COLO668 (cell line): ENCODE data around the gene PCDH15.

ENCODE experiments used
- DNase-seq: peaks from one replicate; lab custom pipeline; 2025; ENCODE audit not compliant: unreplicated experiment; lab: John Stamatoyannopoulos, UW

The PCDH15 gene

DNA sequence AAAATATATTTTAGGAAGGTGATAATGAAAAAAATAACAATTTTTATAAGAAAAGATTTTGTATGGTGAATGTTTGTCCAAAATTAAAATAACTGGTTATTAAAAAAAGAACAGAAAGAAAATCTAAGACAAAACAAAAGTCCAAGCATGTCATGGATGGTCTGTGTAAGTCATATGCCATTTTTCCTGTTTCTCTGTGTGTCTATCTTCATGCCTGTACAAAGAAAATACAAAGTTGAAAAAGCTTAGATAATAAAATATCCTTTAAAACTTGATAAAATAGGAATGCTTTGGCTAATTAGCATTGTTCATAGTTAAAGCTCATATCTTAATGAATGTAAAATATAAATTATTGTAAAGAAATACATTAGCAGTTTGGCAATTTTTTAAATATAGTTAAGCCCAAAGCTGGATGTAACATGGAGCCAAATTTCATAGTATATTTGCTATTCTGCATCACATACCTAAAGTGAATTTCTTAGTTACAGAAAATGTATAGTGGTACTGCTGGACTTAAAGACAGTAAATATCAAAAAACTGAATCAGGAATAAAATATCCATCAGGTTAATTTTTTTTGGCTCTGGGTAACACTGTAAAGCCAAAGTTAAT lies 661.1 kb downstream of the PCDH15 start:
- DNase-seq = no peak

DNA sequence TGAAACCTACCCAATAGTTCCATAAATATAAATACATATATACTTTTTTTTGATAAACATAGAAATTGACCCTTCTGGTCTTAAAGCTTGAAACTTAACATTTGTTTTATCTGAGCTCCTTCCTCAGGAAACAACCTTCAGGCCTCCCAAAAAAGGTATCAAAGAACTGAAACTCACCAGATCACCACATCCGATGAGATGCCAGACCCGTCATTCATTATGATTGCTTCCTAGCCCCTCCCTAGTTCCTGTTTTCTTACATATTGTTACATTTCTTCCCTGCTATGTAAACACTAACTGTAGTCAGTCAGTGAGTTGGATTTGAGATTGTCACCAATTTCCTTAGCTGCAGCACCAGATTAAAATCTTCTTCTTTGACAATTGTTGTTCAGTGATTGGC lies 663.6 kb downstream of the PCDH15 start:
- no peak for DNase-seq

DNA sequence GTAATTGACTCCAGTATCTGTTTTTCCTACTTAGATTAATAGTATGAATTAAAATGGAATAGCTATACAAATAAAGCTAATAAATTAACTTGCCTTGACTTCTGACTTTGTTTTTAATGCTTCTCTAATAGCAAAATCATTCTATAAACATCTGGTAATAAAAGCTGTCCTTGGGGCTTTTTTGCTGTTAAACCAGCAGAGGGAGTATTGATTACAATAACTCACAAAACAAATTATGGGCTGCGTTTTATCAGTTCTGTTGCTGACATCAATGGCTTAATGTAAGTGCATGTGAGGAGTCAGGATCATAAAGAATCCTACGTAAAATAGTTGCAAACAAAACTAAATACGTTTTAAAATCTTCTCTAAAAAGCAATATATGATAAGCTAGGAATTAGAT lies 667.8 kb downstream of the PCDH15 start:
- no peak for DNase-seq

DNA sequence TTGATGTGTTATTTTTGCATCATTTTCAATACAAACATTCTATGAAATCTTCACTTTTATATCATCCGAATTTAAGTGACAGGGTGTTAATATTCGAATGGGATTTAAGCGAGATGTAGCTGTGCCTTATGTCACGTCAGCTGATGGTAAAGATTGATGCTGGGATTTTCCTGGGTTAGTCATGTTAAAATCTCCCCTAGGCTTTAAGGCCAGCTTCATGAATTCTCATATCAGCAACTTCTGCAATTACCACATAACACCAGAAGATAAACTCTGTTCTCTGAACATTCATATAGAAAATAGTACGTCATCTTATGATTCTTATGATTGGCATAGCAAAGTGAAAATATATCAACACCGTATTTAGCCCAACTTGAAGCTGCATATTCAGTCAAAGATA lies 669.2 kb downstream of the PCDH15 start:
- DNase-seq = no peak

DNA sequence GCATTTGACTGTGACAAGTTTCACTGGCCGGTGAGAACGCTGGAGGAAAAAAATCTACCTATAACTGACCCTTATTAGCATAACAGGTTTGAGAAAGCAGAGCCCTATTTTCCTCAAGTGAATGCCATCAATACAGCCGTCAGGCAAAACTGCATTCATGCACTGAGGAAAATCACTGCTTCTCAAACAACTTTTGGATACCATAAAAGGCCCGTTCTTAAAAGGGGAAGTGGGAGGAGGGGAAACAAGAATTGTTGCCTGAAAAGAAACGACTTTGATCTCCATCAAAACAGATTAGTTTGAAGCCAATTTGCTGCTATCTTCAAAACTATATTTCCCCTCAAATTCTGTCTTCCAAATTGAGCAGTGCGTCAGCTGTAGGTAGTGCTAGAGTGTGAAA lies 670.6 kb downstream of the PCDH15 start:
- DNase-seq = no peak

DNA sequence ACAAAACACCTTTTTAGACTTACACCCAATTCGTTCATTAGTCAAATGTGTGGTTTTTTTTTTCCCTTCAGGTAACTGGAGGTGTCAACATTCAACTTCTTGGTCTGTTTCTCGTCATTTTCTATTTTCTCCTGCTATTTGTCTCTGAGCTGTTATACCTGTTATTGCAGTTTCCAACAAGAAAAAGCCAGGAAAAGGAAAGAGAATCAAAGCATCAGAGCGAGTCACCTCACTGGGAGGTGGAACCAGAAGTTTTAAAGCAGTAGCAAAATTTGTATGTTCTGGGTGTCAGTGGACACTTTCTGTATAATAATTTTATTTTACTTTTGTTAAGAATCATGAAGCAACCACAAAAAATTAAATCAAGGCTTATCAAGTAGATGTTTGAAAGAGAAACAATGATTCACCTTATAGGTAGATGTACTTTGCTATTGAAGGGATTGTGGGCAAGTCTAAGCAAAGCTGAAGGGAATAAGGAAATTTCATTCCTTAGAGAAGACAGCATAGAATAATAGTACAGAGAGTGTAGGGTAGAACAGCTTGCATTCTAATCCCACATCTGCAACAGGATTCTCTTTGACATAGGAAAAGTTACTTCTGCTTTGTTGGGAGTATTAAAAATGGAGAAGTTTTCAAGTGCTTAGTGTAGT lies 675.8 kb downstream of the PCDH15 start:
- DNase-seq = no peak

DNA sequence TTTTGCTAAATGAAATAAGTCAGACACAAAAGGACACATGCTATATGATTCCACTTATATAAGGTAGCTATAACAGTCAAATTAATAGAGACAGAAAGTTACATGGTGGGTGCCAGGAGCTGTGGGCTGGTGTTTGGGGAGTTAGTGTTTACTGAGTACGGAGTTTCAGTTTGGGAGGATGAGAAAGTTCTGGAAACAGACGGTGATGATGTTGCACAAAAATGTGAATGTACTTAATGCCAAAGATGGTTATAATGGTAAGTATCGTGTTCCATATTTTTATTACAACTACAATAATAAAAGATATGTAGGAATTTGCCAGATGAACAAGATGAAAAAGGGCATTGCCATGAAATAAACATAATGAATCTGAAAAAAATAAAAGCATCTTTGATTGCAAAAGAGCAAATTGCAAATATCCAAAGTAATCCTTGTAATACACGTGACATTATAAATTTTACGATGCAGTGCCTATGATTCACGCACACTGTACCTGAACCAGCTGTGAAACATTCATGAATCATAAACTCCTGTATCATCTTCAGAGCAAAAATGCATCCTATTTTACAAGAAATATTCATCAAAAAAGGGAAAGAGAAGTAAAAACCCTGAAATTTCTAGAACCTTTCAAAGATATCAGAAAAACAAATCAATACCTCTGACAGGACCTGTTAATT lies 676.7 kb downstream of the PCDH15 start:
- no peak for DNase-seq

DNA sequence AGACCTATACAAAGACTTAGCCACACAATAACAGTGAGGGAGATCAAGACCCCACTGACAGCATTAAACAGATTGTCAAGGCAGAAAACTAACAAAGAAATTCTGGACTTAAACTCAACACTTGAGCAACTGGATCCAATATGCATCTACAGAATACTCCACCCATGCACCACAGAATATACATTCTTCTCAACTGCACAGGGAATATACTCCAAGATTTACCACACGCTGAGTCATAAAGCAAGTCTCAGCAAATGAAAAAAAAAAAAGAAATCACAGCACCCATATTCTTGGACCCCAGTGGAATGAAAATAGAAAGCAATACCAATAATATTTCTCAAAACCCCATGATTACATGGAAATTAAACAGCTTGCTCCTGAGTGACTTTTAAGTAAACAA lies 680.2 kb downstream of the PCDH15 start:
- DNase-seq = no peak

DNA sequence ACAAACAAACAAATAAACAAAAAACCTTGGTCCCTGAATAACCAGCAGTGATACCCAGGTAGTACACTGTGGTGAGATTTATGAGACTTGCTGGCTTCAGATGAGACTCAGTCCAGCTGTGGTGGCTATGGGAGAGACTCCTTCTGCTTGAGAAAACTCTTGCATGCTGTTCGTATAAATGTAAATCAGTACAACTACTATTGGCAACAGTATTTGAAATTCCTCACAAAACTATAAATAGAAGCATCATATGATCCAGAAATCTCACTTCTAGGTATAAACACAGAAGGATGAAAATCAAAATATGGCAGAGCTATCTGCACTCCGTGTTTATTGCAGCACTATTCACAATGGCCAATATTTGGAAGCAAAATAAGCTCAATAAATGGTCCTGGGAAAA lies 692.1 kb downstream of the PCDH15 start:
- DNase-seq = no peak

DNA sequence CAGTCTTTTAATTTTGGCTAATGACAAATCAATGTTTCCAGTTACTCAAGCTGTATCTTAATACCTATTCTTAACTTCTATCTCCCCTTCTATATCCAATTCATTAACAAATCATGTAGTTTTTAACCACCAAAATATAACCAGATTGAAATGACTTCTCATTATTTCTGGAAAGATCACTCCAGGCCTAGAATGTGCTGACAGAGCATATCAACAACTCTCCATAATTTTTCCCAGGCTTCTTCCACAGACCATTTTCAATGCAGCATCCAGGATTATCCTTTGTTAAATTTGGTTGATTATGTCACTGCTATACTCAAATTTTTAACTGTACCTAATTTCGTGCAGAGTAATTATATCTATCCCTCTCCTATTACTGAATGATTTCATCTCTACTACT lies 704.1 kb downstream of the PCDH15 start:
- no peak for DNase-seq

DNA sequence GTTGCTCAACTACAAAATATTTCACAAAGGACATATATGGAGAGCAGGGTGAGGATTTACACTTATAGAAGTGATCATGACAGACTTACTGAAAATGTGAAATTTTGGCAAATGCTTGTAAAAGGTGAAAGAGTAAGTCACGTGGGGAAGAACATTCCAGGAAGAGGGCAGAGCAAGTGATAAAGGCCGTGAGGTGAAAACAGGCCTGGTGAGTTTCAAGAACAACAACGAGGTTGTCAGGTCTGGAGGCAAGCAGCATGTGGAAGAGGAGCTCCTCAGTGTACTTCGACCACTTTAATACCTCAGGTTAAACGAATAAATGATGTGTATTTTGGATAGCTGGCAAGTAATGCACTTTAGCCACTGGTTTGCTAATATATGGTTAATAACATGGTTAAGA lies 706.7 kb downstream of the PCDH15 start:
- no peak for DNase-seq

DNA sequence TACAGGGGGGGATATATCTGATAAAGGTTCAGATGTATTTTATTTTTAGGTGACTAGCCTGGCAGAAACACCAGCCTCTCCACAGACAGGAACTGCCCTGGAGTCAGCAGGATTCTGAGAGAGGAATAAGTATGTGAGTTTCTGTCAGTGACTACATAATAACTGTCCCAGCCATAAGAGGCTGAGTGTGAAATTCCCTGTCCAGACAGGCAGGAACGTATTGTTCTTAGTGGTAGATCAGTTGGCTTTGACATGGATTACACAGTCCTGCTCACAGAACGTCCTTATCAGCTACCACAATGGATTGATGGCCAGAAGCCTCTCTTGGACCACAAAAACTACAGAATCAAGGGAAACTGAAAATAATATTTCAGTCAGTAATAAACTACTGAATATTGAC lies 709.8 kb downstream of the PCDH15 start:
- no peak for DNase-seq

DNA sequence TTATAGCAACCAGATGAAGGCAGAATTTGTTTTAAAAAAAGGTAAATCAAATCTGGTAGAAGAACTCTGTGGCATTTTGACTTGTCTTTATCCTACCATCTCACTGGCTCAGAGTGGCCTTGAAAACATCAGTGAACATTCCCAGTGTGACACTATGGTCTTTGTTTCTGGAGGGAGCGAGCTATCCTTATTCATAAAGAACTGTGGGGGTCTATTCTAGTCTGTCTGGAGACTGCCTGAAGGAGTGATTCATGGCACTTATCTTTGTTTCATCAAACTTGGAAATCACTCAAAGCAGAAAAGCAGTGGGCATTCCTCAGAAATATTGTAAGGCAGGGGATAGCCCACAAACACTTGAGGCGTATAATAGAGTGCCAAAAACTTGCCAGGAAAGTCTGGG lies 719.1 kb downstream of the PCDH15 start:
- no peak for DNase-seq

DNA sequence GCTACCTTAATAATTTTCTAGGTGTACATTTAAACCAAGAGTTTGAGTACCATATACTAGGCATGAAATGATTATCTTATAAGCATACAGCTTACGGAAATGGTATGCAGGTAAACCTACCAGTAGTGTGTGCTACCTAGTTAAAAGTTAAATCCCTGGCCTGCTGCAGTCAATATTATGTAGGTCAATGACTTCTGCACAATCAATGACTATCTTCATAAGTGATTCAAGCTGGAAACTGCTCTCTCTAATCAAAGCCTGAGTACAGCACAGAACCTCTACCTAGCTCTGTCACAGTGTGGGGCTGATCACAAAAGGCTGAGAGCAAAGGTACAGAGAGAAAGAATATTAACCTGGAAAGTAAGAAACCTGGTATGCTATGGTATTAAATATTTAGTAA lies 733.7 kb downstream of the PCDH15 start:
- no peak for DNase-seq

DNA sequence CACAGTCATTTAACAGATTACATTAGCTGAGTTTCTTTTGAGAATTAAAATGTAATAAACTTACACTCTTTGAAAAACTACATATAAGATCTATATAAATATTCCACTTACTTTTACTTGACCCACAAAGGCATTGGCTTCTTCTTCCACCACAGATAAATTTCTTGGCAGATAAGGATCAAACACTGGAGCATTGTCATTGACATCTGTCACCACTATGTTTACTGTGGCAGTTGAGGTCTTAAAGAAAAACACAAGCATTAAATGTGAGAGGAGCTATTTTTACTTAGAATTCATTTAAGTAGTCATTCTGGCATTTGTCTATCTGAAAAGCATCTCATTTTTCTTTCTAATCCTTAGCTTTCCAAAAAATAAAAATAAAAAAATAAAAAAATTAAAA lies 734.4 kb downstream of the PCDH15 start:
- no peak for DNase-seq

DNA sequence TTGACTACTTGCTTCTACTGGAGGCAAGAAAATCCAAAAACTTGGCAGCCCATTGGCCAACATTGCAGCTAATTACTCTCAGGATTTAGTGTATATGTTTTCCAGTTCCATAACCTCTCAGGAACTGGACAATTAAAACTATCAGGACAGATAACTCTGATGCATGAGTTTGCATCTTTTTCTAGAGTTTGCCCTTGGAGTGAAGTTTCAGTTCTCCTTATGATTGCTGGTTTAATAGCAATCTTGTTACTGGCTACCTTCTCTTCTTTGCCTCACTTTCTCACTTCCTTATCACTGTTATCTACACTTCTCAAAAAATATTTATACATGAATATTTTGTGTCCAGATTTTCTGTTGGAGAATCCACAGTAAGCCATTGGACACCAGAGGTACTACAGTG lies 735.9 kb downstream of the PCDH15 start:
- DNase-seq = no peak

DNA sequence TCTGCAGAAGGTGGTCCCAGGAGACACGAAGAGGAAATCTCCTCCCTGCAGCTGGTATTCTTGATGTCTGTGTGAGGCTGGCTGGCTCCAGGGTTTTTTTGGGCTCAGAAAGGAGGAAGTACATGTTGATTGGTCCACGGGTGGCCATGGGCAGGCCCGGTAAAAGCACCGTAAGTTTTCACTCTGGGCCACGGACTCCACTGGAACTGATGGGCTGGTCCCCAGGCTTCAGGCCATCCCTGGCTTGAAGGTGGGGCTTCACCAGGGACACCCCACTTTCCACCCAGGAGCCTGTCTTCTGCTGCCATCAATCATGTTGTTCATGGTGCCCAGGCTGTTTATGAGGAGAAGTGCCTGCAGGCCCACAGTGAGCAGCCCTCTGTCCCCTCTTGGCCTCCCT lies 736.8 kb downstream of the PCDH15 start:
- DNase-seq = no peak

DNA sequence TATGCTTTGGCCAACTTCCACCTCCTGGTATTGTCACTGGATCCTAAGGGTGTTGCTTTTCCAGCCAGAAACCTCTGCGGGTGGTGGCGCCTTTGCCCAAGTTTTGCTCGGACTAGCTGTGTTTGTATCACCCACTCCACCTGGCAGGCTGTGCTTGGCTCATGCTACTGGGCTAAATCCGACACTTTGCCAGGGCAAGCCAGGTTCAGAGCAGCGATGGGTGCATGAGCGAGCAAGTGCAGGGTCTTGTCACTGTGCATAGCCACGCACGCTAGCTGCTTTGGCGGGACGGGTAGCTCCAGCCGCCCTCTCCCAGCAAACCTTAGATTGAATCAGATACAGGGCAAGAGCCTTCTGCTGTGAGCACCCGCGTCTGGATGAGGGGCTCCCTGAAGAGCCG lies 737.5 kb downstream of the PCDH15 start:
- no peak for DNase-seq

DNA sequence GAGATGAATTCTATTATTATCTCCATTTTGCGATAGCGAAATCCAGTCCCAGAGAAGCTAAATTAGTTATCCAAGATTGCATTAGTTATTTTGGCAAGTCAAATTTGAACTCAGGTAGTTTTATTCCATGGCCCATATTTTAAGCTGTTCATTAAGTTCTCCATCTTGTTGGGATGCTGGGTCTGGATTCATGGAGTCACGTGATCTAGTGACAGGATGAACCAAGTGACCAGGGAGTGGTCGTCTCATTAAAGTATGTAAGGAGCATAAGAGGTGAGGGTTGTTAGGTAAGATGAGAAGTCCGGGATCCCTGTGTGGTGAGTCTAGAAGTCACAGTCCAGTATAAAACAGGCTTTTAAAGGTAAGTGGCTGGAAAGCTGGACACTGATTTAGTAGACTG lies 740.5 kb downstream of the PCDH15 start:
- no peak for DNase-seq

DNA sequence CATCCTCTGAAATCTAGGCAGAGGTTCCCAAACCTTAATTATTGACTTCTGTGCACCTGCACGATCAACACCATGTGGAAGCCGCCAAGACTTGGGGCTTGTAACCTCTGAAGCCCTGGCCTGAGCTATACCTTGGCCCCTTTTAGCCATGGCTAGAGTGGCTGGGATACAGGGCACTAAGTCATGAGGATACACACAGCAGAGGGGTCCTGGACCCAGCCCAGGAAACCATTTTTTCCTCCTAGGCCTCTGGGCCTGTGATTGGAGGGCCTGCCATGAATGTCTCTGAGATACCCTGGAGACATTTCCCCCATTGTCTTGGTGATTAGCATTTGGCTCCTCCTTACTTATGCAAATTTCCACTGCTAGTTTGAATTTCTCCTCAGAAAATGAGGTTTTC lies 743.7 kb downstream of the PCDH15 start:
- DNase-seq = no peak

DNA sequence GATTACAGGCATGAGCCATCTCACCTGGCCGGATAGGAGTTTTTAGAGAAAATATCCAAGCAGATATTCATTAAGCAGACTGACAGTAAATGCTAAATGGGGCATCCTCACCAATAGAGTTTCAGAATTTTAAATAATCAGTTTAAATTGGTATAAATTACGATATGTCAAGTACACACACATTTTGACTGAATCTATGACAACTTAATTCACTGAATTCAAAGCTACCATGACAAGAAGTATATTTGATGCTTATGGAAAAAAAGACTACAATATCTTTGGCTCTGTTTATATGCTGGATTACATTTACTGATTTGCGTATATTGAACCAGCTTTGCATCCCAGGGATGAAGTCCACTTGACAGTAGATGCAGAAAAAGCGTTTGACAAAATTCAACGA lies 774.7 kb downstream of the PCDH15 start:
- no peak for DNase-seq

DNA sequence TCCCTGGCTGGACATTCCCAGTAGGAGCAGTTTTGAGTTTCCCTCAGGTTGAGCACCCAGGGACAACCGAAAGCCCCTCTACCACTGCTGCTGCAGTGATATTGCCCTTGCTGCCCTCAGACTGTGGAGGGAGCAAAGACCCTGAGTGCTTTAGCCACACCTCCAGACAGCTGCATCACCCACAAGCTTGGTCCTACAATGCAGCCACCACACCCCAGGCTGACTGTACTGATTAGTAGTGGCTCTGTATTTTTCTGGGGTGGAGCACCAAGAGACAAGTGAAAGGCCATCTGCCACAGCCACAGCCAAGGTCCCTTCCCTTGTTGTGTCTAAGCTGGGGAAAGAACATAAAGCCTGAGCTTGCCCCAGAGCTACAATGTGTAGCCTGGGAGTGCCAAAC lies 789.9 kb downstream of the PCDH15 start:
- DNase-seq = no peak
